HG02981 (cell line): Measurements from ENCODE around the gene S100PBP.
"Not testable (repeated sequence)": the region's sequence is repeated elsewhere in the genome, so short reads cannot be mapped to it uniquely, and the experiment has no call there.

Source experiments
- ATAC-seq: cut with Tn5 transposase; IDR thresholded peaks from one replicate; pipeline ENCODE4 v1.9.1; 2021; ENCODE audit warnings: mild to moderate bottlenecking, moderate library complexity; ENCODE audit not compliant: unreplicated experiment

Gene S100PBP

GRCh38 chr1:32898958-32899357 is 81.5 kb downstream of the S100PBP start:
- no peak for ATAC-seq

- ATAC-seq, result no peak
Measured at GRCh38 chr1:32899586-32900296, 82.3 kb downstream of the S100PBP start.

GRCh38 chr1:32900371-32900955 is 83.0 kb downstream of the S100PBP start:
- ATAC-seq, result no peak

GRCh38 chr1:32900956-32901822 is 83.7 kb downstream of the S100PBP start, which contains the start of gene TMEM54:
Gene TMEM54 (minus strand): TSS chr1:32901389. CDS start chr1:32901238, 151 bp downstream.
- ATAC-seq, result no peak

- no peak for ATAC-seq
Measured at GRCh38 chr1:32901823-32902534, 84.5 kb downstream of the S100PBP start.

GRCh38 chr1:32902535-32902920 is 85.1 kb downstream of the S100PBP start:
- no peak for ATAC-seq

- no peak for ATAC-seq
Measured at GRCh38 chr1:32903991-32904785, 86.7 kb downstream of the S100PBP start.

GRCh38 chr1:32904797-32905196 is 87.3 kb downstream of the S100PBP start:
- no peak for ATAC-seq

- ATAC-seq, result not testable (repeated sequence)
Measured at GRCh38 chr1:32905588-32905987, 88.1 kb downstream of the S100PBP start.

GRCh38 chr1:32906654-32907053 is 89.2 kb downstream of the S100PBP start:
- no peak for ATAC-seq

GRCh38 chr1:32907435-32907834 is 90.0 kb downstream of the S100PBP start:
- no peak for ATAC-seq
